ENCODE data around the gene DEFB129.

- TF ChIP-seq CTCF (IDR thresholded peaks at IDR 0.05) (no peak), POLR2A (IDR thresholded peaks at IDR 0.05) (no peak)
These were observed 50.4 kb downstream of the DEFB129 start for GRCh38 chr20:277496-277781.

Measured in esophagus squamous epithelium (tissue), 4 donors.